ENCODE data around the gene DLG2. TPM values are rescaled to one million over a fixed set of nuclear protein-coding genes. Genes with fewer than 3 reads are reported as not detected.

The DLG2 gene
- total RNA-seq, 1 donor from 2014 or later = 5.1 TPM

DNA sequence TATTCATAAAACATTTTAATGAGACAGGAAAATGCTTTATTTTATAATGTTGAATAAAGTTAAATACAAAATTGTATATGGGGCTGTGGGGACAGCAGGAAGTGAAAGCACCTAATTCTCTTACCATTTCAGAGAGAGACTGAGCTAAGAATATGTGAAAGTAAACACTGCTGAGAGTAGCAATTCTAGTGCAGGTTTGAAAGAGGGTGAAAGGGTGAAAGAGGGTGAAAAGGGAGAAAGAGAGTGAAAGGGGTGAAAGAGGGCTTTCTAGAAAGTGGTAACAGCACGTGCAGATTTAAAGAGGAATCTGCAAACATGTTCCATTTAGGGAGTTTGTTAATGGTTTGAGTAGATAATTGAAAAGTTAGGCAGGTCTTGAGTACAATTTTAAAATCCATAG, 1689.0 kb downstream of the DLG2 start:
- Mint-ChIP-seq H3K4me1 (ENCODE audit: unreplicated experiment) (no peaks in the 10 kb centered on the region), H3K27ac (ENCODE audit: unreplicated experiment) (no peak overlapping the region), H3K9me3 (ENCODE audit: unreplicated experiment) (no peaks in the 10 kb centered on the region), H3K36me3 (ENCODE audit: low read depth, unreplicated experiment) (no peaks in the 10 kb centered on the region), H3K4me3 (ENCODE audit: unreplicated experiment) (no peak overlapping the region), H3K27me3 (ENCODE audit: unreplicated experiment) (no peaks in the 10 kb centered on the region)
- TF ChIP-seq, protein P1, sequence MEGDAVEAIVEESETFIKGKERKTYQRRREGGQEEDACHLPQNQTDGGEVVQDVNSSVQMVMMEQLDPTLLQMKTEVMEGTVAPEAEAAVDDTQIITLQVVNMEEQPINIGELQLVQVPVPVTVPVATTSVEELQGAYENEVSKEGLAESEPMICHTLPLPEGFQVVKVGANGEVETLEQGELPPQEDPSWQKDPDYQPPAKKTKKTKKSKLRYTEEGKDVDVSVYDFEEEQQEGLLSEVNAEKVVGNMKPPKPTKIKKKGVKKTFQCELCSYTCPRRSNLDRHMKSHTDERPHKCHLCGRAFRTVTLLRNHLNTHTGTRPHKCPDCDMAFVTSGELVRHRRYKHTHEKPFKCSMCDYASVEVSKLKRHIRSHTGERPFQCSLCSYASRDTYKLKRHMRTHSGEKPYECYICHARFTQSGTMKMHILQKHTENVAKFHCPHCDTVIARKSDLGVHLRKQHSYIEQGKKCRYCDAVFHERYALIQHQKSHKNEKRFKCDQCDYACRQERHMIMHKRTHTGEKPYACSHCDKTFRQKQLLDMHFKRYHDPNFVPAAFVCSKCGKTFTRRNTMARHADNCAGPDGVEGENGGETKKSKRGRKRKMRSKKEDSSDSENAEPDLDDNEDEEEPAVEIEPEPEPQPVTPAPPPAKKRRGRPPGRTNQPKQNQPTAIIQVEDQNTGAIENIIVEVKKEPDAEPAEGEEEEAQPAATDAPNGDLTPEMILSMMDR (IDR thresholded peaks at IDR 0.05; ENCODE audit: unreplicated experiment) = no peak
- DNase-seq (ENCODE audit: low spot score) = no peak

GRCh38 chr11:83933008-83933407, 1694.1 kb downstream of the DLG2 start:
- no peaks in the 10 kb centered on the region for H3K27me3 Mint-ChIP-seq (ENCODE audit: unreplicated experiment)
- H3K9me3 Mint-ChIP-seq (ENCODE audit: unreplicated experiment) = no peaks in the 10 kb centered on the region
- H3K27ac Mint-ChIP-seq (ENCODE audit: unreplicated experiment) = no peak overlapping the region
- no peaks in the 10 kb centered on the region for H3K4me1 Mint-ChIP-seq (ENCODE audit: unreplicated experiment)
- H3K4me3 Mint-ChIP-seq (ENCODE audit: unreplicated experiment) = no peak overlapping the region
- no peaks in the 10 kb centered on the region for H3K36me3 Mint-ChIP-seq (ENCODE audit: low read depth, unreplicated experiment)
- no peak for DNase-seq (ENCODE audit: low spot score)
- TF ChIP-seq, protein P1 (IDR thresholded peaks at IDR 0.05; ENCODE audit: unreplicated experiment) = no peak

DNA sequence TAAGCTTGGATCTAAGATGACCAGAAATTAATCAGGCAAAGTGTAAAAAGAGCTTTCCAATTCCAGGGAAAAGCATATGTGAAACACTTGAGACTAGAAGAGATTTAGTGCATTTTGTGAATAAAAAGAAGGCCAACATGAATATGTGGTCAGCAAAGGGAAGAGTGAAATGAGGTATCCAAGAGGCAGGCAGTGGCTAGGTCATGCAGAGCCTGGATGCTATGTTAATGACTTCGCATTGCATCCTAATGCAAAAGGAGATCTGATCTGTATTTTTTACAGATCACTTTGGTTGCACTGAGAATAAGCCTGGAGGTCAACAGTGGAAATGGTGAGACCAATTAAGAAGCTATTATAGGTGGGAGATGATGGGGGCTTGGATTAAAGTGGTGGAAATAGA, 1699.7 kb downstream of the DLG2 start:
- no peak for DNase-seq (ENCODE audit: low spot score)
- H3K9me3 Mint-ChIP-seq (ENCODE audit: unreplicated experiment) = no peaks in the 10 kb centered on the region
- TF ChIP-seq, protein P1 (IDR thresholded peaks at IDR 0.05; ENCODE audit: unreplicated experiment) = no peak
- H3K27ac Mint-ChIP-seq (ENCODE audit: unreplicated experiment) = no peak overlapping the region
- no peaks in the 10 kb centered on the region for H3K36me3 Mint-ChIP-seq (ENCODE audit: low read depth, unreplicated experiment)
- H3K27me3 Mint-ChIP-seq (ENCODE audit: unreplicated experiment) = no peaks in the 10 kb centered on the region
- no peaks in the 10 kb centered on the region for H3K4me1 Mint-ChIP-seq (ENCODE audit: unreplicated experiment)
- no peak overlapping the region for H3K4me3 Mint-ChIP-seq (ENCODE audit: unreplicated experiment)

GRCh38 chr11:83924795-83925542, 1702.2 kb downstream of the DLG2 start:
- no peaks in the 10 kb centered on the region for H3K4me1 Mint-ChIP-seq (ENCODE audit: unreplicated experiment)
- TF ChIP-seq, protein P1 (IDR thresholded peaks at IDR 0.05; ENCODE audit: unreplicated experiment) = no peak
- H3K9me3 Mint-ChIP-seq (ENCODE audit: unreplicated experiment) = no peaks in the 10 kb centered on the region
- H3K36me3 Mint-ChIP-seq (ENCODE audit: low read depth, unreplicated experiment) = no peaks in the 10 kb centered on the region
- H3K4me3 Mint-ChIP-seq (ENCODE audit: unreplicated experiment) = no peak overlapping the region
- DNase-seq (ENCODE audit: low spot score) = no peak
- H3K27ac Mint-ChIP-seq (ENCODE audit: unreplicated experiment) = no peak overlapping the region
- no peaks in the 10 kb centered on the region for H3K27me3 Mint-ChIP-seq (ENCODE audit: unreplicated experiment)

DNA sequence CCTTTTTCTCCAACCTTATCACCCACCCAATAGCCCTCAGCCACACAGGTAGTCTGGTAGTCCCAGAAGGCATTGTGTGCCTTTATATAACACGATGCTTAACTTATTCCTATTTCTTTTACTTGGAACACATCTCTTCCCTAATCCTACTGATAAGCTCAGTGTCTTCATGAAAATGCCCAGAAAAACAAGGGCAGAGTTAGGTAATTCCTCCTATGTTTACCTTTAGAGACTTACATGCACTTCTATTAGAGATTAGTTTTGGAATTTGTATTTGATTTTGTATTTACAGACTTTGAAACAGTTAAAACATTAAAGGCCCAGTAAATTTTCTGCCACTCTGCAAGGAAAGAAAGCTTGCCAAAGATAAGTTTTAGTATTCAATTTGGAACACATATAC, 1703.2 kb downstream of the DLG2 start:
- no peak for DNase-seq (ENCODE audit: low spot score)
- no peaks in the 10 kb centered on the region for H3K27me3 Mint-ChIP-seq (ENCODE audit: unreplicated experiment)

More for the DNA sequence above, 1703.2 kb downstream of the DLG2 start:
- H3K36me3 Mint-ChIP-seq (ENCODE audit: low read depth, unreplicated experiment) = no peaks in the 10 kb centered on the region
- no peaks in the 10 kb centered on the region for H3K9me3 Mint-ChIP-seq (ENCODE audit: unreplicated experiment)
- H3K4me1 Mint-ChIP-seq (ENCODE audit: unreplicated experiment) = no peaks in the 10 kb centered on the region
- TF ChIP-seq, protein P1 (IDR thresholded peaks at IDR 0.05; ENCODE audit: unreplicated experiment) = no peak
- H3K4me3 Mint-ChIP-seq (ENCODE audit: unreplicated experiment) = no peak overlapping the region
- no peak overlapping the region for H3K27ac Mint-ChIP-seq (ENCODE audit: unreplicated experiment)
